Urothelium cell line (cell line): Measurements from ENCODE around the gene SDR42E2.

Source experiments
- DNase-seq: peaks from one replicate; pipeline ENCODE4 v3.0.0; 2011; ENCODE audit warnings: low spot score, mixed read lengths
- FAIRE-seq: peaks from 2 replicates; lab custom pipeline; 2011; peaks lifted over from hg19 to GRCh38; lab: Jason Lieb, UNC

SDR42E2 gene

GRCh38 chr16:22240023-22240710 is 77.9 kb downstream of the SDR42E2 start:
- FAIRE-seq (no peak), DNase-seq (no peak)
